Measurements from ENCODE around the gene ZNF622. TPM values are rescaled to one million over a fixed set of nuclear protein-coding genes. Genes with fewer than 3 reads are reported as not detected.

ZNF622 gene
- total RNA-seq, 1 donor from 2014 or later: 56.1 TPM

- H3K27me3 ChIP-seq (ENCODE audit: low read depth): no peaks in the 10 kb centered on the region
- intact Hi-C loops (cut with micrococcal nuclease): no loop called here
- peaks cover 59% of the 10 kb centered on the region for H3K4me1 ChIP-seq
- no peak for DNase-seq
- H3K36me3 ChIP-seq: no peaks in the 10 kb centered on the region
- no peaks in the 10 kb centered on the region for H3K9me3 ChIP-seq (replicated peaks)
- peak overlapping the region; percentile 65 for H3K4me3 ChIP-seq
- H3K27ac ChIP-seq (replicated peaks): peak overlapping the region; percentile 85
- no peak for TF ChIP-seq CTCF (IDR thresholded peaks at IDR 0.05; ENCODE audit: borderline replicate concordance)
Measured at GRCh38 chr5:16505140-16505891, 39.7 kb upstream of the ZNF622 start.

DNA sequence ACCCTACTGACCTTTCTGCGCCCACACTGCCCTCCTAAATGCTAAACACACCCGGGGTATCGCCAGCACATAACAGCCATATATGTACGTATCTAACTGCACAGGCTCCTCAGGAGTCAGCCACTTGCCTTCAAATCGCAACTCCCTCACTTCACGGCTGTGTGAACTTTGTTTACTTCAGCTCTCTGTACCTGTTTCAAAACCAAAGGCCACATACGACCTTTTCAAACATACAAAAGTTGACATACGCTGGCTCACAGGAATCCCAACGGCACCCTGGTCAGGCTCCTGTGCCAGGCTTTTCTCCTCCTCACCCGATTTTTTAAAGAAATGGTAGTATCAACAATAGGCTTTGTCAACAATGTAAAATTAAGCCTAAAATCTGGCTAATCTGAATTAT is 39.0 kb upstream of the ZNF622 start:
- H3K27ac ChIP-seq (replicated peaks): peak overlapping the region; percentile 85

DNA sequence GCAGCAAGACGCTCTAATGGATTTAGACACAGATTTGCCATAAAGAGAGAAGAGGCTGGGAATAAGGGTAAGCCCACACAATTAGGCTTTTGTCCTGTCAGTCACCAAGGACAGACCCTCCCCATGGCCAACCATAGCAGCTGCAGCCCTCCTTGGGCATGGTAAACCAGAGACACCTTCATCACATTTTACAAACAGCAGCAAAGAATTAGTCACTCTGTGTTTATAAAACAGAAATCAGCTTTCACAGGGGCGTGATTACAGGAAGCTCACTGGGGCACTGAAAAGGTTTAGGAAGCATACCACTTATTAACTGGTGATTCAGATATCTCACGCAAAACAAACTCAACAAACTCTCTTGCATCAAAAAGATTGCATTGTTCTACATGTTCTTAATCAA is 37.3 kb upstream of the ZNF622 start:
- H3K4me1 ChIP-seq: peaks cover 64% of the 10 kb centered on the region
- H3K4me3 ChIP-seq: peak overlapping the region; percentile 65
- TF ChIP-seq CTCF (IDR thresholded peaks at IDR 0.05; ENCODE audit: borderline replicate concordance): no peak
- H3K27ac ChIP-seq (replicated peaks): peak overlapping the region; percentile 85
- H3K36me3 ChIP-seq: no peaks in the 10 kb centered on the region
- DNase-seq: no peak
- intact Hi-C loops (cut with micrococcal nuclease): no loop called here
- no peaks in the 10 kb centered on the region for H3K9me3 ChIP-seq (replicated peaks)
- no peaks in the 10 kb centered on the region for H3K27me3 ChIP-seq (ENCODE audit: low read depth)

More for the DNA sequence above, 39.0 kb upstream of the ZNF622 start:
- Histone ChIP-seq H3K4me1 (peaks cover 59% of the 10 kb centered on the region), H3K4me3 (peak overlapping the region; percentile 65), H3K27me3 (ENCODE audit: low read depth) (no peaks in the 10 kb centered on the region), H3K9me3 (replicated peaks) (no peaks in the 10 kb centered on the region), H3K36me3 (no peaks in the 10 kb centered on the region)
- no peak for DNase-seq
- intact Hi-C loops (cut with micrococcal nuclease): no loop called here
- TF ChIP-seq CTCF (IDR thresholded peaks at IDR 0.05; ENCODE audit: borderline replicate concordance): no peak

DNA sequence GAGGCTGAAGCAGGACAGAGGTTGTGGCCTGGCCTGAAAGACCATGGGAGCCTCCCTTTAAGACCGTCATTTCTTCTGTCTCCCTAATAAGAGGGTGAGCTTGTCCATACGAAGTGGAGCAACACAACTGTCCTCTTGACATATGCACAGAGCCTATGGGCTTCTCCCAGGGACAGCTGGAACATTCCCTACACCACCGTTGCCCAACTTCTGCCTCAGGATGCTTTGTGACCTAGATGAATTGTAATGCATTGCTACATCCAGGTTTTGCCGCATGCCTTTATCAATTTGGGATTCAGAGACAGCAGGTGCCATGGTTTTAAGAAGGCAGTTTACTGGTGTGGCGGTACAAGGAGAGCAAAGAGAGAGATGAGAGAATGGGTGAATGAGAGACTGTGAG is 34.4 kb upstream of the ZNF622 start:
- intact Hi-C loops (cut with micrococcal nuclease): no loop called here
- peaks cover 17% of the 10 kb centered on the region for H3K9me3 ChIP-seq (replicated peaks)
- H3K27ac ChIP-seq (replicated peaks): peak overlapping the region; percentile 34

GRCh38 chr5:16497546-16497945 is 31.9 kb upstream of the ZNF622 start:
- Histone ChIP-seq H3K27ac (replicated peaks) (peak overlapping the region; percentile 86), H3K9me3 (replicated peaks) (peaks cover 24% of the 10 kb centered on the region), H3K4me3 (peak overlapping the region; percentile 6), H3K4me1 (peaks cover 96% of the 10 kb centered on the region), H3K27me3 (ENCODE audit: low read depth) (no peaks in the 10 kb centered on the region), H3K36me3 (peaks cover 4% of the 10 kb centered on the region)
- intact Hi-C loops (cut with micrococcal nuclease): no loop called here
- no peak for TF ChIP-seq CTCF (IDR thresholded peaks at IDR 0.05; ENCODE audit: borderline replicate concordance)
- DNase-seq: no peak

More for the DNA sequence above, 34.4 kb upstream of the ZNF622 start:
- H3K36me3 ChIP-seq: peaks cover 4% of the 10 kb centered on the region
- no peak for TF ChIP-seq CTCF (IDR thresholded peaks at IDR 0.05; ENCODE audit: borderline replicate concordance)
- no peak for DNase-seq
- peaks cover 91% of the 10 kb centered on the region for H3K4me1 ChIP-seq
- no peaks in the 10 kb centered on the region for H3K27me3 ChIP-seq (ENCODE audit: low read depth)
- H3K4me3 ChIP-seq: no peak overlapping the region
